Thoracic aorta (tissue), 2 donors: ENCODE results near the gene TEAD1. TPM values are rescaled to one million over a fixed set of nuclear protein-coding genes. Genes with fewer than 3 reads are reported as not detected.

ENCODE experiments used
- ATAC-seq: fragments of 150-250 bp; one replicate; pipeline ENCODE4 v1.8.0; 2017; ENCODE audit warnings: low read depth; ENCODE audit not compliant: insufficient number of reproducible peaks, low FRiP score
- DNase-seq: peaks from one replicate; pipeline ENCODE4 v3.0.0-alpha.2; 2020; ENCODE audit warnings: low spot score
- H3K27ac ChIP-seq, 2 donors: fragments of 200-600 bp; sonication (generic); 1 replicate in 1 of 2; 2 replicates in 1 of 2; pipeline ENCODE4 v1.5.1; 2016; ENCODE audit warnings: mild to moderate bottlenecking in 2 of 2, moderate library complexity in 2 of 2
- H3K27me3 ChIP-seq: fragments of 200-600 bp; sonication (generic); replicated peaks from 2 replicates; pipeline ENCODE4 v1.6.0; 2016; ENCODE audit warnings: mild to moderate bottlenecking; ENCODE audit not compliant: insufficient read depth
- H3K36me3 ChIP-seq: fragments of 200-600 bp; sonication (generic); one replicate; pipeline ENCODE4 v1.5.1; 2016
- H3K4me1 ChIP-seq, 2 donors: fragments of 200-600 bp; sonication (generic); 1 replicate in 1 of 2; 2 replicates in 1 of 2; pipeline versions ENCODE4 v1.5.1 to v1.6.0; 2016; ENCODE audit warnings: low read depth in 2 of 2, mild to moderate bottlenecking in 1 of 2; ENCODE audit not compliant: control insufficient read depth in 1 of 2
- H3K4me3 ChIP-seq: fragments of 200-600 bp; sonication (generic); 2 replicates; pipeline ENCODE4 v1.5.1; 2016; ENCODE audit warnings: mild to moderate bottlenecking
- H3K9me3 ChIP-seq: fragments of 200-600 bp; sonication (generic); 2 replicates; pipeline ENCODE4 v1.5.1; 2016
- CTCF ChIP-seq: fragments of 200-600 bp; sonication (generic); IDR thresholded peaks from one replicate; pipeline ENCODE4 v1.5.1; 2019; ENCODE audit warnings: antibody characterized with exemption
- total RNA-seq, 2 donors: library from RNA; depleted of rRNA; stranded (reverse); fragments of >200 nt; gene quantifications; one replicate each; pipeline versions ENCODE4 v1.1.0 to v1.2.3, GENCODE V29; 2016

Gene TEAD1
- total RNA-seq, 2 donors from 2014 or later: 57.3 to 164 TPM

DNA sequence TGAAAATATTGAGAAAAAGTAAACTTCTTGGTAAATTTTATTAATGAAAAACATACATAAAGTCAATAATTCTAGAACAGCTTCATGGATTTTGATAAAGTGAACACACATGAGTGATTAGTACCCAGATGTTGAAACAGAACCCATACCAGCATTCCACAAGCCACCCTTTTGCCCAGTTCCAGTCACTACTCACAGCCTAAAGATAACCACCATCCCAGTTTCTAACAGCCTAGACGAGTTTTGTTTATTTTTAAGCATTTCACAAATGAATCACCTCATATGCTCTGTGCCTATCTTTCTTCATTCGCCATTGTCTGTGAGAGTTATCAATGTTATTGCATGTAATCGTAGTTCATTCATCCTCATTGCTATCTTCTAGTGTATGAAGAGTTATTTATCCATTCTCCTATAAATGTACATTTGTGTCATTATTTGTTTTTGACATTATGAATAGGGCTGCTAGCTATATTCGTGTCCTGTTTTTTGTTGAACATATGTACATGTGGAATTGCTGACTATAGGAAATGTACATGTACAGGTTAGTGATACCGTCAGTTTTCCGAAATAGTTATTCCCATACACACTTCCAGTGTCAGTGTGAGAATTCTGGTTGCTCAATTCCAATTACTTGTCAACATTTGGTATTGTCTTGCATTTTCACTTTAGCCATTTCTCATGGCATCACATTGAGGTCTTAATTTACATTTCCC, 44.5 kb upstream of the TEAD1 start:
- H3K27ac ChIP-seq: no peak overlapping the region
- DNase-seq: no peak
- H3K9me3 ChIP-seq: no peaks in the 10 kb centered on the region
- H3K4me1 ChIP-seq: no peaks in the 10 kb centered on the region
- H3K36me3 ChIP-seq: no peaks in the 10 kb centered on the region
- no peak overlapping the region for H3K4me3 ChIP-seq
- no peak for TF ChIP-seq CTCF
- ATAC-seq: no peak
- no peaks in the 10 kb centered on the region for H3K27me3 ChIP-seq

- no peak overlapping the region for H3K4me3 ChIP-seq
- H3K9me3 ChIP-seq: no peaks in the 10 kb centered on the region
- DNase-seq: no peak
- no peaks in the 10 kb centered on the region for H3K27me3 ChIP-seq
- no peak overlapping the region for H3K27ac ChIP-seq
- no peaks in the 10 kb centered on the region for H3K4me1 ChIP-seq
- H3K36me3 ChIP-seq: no peaks in the 10 kb centered on the region
- TF ChIP-seq CTCF: no peak
- ATAC-seq: no peak
Observed at GRCh38 chr11:12631651-12632050, 42.6 kb upstream of the TEAD1 start.

- no peaks in the 10 kb centered on the region for H3K36me3 ChIP-seq
- TF ChIP-seq CTCF: no peak
- H3K27me3 ChIP-seq: no peaks in the 10 kb centered on the region
- DNase-seq (no peak), ATAC-seq (no peak)
- H3K4me3 ChIP-seq: no peak overlapping the region
- H3K9me3 ChIP-seq: no peaks in the 10 kb centered on the region
- no peak overlapping the region for H3K27ac ChIP-seq
- no peaks in the 10 kb centered on the region for H3K4me1 ChIP-seq
Observed at GRCh38 chr11:12634329-12634728, 39.9 kb upstream of the TEAD1 start.

- Histone ChIP-seq H3K36me3 (no peaks in the 10 kb centered on the region), H3K27ac (no peak overlapping the region), H3K4me1 (no peaks in the 10 kb centered on the region), H3K4me3 (no peak overlapping the region), H3K27me3 (no peaks in the 10 kb centered on the region), H3K9me3 (no peaks in the 10 kb centered on the region)
- DNase-seq: no peak
- ATAC-seq: no peak
- no peak for TF ChIP-seq CTCF
Observed at GRCh38 chr11:12636871-12637410, 37.3 kb upstream of the TEAD1 start.

GRCh38 chr11:12639388-12639787, 34.8 kb upstream of the TEAD1 start:
- ATAC-seq: no peak
- Histone ChIP-seq H3K4me3 (no peak overlapping the region), H3K27ac (no peak overlapping the region), H3K4me1 (no peaks in the 10 kb centered on the region), H3K36me3 (no peaks in the 10 kb centered on the region), H3K27me3 (no peaks in the 10 kb centered on the region), H3K9me3 (no peaks in the 10 kb centered on the region)
- TF ChIP-seq CTCF: no peak
- no peak for DNase-seq
